Stimulated activated CD8-positive, alpha-beta memory T cell treated with anti-CD3 and anti-CD28 coated beads, Interleukin-15, amount 100 ng/mL, for 24 hours (primary cell): ENCODE measurements around the gene PIP4K2A.
"Not testable (repeated sequence)": the region's sequence is repeated elsewhere in the genome, so short reads cannot be mapped to it uniquely, and the experiment has no call there.

Experiments used
- DNase-seq: peaks from one replicate; pipeline ENCODE4 v3.0.0-alpha.2; 2020; ENCODE audit warnings: low read depth

PIP4K2A gene

DNA sequence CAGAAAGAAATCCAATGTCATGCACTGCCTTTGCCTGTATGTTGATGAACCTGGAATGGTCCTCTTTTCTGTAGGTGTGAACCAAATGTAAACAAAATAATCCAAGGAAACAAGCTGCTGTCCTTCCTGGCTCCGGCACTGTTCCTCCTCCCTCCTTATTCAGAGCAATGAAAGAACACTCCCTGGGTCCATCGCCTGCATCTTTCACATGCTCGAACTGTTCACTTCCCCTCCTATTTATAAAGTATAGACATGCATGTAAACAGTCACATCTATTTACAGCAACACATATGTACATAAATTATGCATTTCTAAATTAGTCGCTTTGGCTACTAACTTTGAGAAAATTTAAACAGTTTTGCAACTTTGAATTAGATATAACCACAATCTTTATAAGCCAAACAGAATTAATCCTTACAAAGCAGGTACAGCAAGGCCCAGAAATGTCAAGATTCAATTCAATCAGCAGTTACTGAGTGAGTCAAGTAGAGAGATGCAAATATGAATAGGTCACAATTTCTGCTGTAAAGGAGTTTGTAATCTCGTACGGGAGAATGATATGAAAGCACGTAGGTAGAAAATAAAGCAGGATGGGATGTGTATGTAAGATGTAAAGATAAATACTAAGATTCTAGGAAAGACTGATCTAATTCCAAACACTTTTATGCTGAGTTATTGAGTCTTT is 162.6 kb downstream of the PIP4K2A start:
- no peak for DNase-seq

DNA sequence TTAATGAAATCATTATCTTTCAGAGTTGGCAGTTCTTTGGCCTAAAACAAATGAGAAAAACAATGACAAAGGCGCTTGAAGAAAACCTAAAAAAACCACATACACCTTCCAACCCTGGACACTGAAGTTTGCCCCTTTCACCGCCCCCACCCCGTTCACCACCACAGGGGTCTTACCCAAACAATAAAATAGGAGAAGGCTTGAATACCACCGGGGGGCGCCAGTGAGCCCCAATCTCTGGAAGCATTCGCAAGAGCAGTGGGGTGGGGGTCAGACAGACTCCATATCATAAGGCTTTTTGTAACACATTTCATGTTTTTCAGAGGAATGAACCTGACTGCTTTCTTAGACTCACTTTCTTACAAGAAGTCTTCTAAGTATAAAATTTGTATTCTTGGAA is 163.6 kb downstream of the PIP4K2A start:
- peak; percentile 53 for DNase-seq

DNA sequence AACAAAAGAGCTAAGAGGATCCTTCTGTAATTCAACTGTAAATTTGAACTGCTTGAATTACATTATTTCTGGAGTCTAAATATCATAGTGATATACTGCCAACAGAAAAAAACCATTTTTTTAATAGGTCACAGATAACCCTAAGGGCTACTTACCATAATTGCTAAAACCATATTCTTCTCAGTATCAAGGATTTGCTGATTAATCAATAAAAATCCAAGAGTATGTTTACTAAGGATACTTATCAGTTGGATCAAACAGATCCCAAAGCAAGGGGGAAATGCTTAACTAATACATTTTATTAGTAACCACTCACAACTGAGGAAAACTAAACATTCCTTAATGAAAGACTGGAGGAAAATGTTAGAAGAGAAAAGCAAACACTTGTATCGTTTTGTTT is 166.0 kb downstream of the PIP4K2A start:
- DNase-seq: no peak

DNA sequence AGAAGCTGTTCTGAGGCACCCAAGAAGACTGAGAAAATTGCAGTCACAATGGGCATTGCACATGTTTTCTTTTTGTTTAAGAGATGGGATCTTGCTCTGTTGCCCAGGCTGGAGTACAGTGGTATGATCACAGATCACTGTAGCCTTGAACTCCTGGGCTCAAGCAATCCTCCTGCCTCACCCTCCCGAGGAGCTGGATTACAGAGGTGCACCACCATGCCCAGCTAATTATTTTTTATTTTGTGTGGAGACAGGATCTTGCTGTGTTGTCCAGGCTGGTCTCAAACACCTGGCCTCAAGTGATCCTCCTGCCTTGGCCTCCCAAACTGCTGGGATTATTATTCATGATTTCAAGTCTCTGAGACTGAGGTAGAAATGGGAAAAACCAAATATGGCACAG is 168.7 kb downstream of the PIP4K2A start:
- no peak for DNase-seq

DNA sequence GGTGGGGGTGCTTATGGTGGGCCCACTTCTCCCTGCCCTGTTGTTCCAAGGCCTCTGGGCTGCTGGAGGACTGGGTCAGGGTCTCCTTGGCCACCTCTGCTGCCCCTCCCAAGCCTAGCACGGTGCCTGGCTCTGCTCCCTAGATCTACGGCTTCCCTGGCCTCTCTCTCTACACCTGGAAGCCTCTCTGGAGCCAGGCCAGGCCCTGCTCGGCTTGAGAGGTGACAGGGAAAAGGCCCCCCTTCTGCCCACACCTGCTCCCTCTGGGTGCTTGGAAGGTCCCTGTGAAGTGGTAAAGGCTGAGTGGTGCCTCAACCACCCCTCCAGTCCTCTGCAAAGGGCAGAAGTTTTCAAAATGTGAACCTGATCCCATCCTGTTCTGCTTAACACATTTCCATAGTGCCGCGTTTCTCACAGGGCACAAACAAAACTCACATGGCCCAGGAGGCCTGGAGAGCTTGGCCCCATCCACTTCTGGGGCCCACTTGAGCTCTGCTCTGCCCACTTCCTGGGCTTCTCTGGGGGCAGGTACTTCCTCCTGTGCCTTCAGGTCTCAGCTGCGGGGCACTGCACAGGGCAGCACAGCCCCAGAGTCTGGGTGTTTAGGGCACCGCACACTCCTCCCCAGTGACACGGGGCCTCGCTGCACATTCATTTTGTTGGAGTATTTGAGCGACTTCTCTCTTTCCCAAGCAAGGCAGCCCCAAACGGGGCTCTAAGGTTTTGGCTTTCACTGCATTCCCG is 169.9 kb downstream of the PIP4K2A start:
- DNase-seq: no peak

DNA sequence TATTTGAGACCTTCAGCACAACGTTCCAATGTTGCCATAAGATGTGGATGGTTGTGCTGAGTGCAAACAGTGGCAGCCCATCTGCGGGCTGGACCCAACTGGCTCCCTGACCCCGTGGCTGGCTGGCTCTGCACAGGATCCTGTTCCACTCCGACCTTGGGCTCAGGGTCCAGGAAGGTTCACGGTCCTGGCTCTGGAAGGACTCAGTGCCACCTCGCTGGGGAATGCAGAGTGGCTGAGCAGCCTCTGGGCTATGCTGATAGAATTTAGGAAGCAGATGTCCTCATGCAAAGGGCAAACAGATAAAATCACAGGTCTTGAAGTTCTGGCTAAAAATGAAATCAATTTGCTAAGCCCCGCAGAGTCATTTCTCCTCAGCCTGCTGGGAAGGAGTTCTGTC is 171.6 kb downstream of the PIP4K2A start:
- DNase-seq: no peak

DNA sequence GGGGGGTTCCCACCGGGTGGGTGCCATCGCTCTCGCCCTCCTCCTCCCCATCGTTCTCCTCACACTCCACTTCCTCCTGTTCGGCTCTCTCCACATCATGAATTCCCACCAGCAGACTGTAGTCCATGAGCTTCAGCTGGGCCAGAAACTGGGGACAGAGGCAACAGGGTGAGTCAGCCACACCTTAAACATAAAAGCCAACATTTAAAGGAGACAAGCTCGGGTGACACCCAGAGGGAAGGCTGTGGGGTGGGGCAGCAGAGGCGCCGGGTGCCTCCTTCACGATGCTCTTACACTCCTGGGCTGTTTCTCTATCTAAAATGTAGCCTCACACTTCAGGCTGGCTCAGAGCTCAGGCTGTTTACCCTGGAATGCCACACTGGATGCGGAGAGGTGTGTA is 172.5 kb downstream of the PIP4K2A start:
- no peak for DNase-seq

DNA sequence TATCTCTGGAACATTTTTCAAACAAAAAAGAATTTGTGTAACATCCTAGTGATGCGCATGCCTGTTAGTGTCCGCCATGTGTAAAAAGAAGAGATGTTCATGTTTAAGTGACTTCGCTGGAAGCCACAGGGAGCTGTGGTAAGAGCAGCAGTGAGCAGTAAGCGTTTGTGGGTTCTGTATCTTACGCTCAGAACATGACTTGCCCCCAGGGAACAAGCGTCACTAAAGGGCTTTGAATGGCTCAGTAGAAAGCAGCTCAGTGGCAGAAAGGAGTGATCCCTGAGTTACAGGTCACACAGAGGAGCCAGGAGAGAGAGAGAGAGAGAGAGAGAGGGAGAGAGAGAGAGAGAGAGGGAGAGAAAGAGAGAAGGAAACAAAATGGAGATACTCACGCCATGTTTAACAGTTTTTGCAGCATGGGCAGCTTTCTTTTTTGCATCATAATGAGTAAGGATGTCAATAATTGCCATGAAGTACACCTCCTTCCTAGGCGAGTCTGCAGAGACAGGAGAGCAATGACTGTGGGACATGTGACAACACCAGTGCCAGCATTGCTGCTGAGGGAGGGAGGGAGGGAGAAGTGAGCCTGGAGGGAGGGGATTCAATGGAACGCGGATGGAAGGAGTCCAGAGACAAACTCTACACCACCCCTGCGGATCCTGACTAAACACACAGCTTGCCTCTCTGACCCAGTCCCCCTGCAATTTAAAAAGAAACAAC is 174.6 kb downstream of the PIP4K2A start:
- DNase-seq: no peak

DNA sequence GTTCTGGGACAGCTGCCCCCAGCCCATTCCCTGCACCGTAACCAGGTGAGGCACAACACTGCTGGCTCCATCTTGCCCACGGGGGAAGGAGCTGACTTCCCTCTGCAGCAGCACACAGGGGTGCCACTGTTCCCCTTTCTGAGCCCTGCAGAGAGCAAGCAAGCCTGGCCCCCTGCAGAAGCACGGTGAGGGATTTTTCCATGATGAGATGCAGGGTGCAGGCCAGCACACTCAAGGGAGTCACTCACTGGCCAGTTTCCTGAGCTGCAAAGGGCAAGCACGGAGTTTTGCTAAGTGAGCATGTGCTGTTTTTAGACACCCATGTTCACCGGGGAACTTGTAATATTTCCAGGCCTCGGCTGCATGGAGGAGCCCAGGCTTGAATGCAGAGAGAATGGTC is 176.6 kb downstream of the PIP4K2A start:
- no peak for DNase-seq

DNA sequence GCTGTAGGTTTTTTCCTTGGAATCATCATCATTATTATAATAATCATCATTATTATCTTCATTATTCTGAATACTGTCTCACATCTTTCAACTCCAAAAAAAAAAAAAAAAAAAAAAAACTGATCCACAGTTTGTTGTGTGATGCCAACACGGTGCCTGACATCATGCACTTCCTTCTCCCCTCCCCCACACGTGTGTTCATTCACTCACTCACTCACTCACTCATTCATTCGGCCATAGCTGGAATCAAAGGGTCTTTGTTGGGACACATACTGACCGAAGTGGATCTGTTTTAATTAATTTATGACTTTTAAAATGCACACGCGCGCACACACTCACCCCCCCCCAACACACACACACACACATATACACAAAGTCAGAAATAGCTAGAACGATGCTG is 177.8 kb downstream of the PIP4K2A start:
- no peak for DNase-seq

DNA sequence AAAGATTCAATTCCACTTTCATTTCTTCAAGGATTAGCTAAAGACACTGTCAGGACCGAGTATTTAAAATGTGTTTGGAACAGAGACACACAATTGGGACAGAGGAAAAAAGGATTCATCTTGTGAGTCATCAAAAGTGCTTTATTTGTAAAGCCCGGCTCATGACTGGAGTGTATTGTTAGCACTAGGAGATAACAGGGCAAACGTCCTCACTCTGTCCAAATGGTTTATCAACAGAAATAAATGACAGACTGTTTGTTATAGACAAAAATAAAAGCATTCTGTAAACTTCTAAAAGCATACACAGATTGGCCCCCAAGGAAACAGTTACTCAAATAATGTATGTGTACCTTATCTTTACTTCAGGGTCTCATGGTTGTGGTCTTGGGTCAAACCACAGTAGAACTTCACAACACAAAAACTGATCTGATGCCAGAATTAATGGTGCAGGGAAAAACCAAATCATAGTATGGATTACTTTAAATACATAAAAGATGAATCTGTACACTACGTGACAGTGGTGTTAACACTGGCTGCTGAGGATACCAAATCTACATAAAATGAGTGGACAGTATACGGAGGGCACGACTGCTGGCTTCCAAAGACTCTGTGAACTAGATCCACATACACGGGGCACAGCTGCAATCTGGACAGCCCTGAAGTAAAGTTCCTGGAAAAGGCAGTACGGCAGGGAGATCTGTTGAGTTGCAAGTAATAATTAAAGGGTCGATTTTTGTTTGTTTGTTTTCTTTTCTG is 179.4 kb downstream of the PIP4K2A start:
- DNase-seq: no peak

DNA sequence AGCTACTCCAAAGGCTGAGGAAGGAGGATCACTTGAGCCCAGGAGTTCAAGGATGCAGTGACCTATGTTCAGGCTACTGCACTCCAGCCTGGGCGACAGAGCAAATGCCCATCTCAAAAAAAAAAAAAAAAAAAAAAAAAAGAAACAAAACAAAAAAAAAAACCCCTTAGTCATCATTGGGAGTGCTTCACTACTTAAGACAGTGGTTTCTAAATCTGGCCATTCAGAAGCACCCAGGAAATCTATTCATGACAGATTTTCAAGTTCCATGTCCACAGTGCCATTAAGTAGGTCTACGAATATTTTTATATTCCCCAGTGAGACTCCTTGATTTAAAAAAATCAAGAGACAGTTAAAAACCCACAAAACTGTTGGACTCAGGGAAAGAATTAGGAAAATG is 182.9 kb downstream of the PIP4K2A start:
- no peak for DNase-seq

DNA sequence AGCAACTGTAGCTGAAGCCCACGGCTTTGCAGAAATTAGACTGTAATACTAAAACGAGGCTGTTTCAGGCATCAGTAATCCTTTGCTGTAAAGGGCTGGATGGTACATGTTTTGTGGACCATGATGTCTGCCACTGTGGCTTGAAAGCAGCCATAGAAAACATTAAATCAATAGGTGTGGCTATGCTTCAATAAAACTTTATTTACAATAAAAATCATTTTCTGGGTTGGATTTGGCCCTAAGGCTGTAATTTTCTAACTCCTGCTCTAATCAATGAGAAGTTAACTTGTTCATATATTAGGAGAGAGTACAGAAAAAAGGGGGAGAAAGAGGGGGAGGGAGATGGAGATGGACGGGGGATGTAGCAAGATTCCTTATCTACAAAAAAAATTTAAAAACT is 183.4 kb downstream of the PIP4K2A start:
- no peak for DNase-seq

DNA sequence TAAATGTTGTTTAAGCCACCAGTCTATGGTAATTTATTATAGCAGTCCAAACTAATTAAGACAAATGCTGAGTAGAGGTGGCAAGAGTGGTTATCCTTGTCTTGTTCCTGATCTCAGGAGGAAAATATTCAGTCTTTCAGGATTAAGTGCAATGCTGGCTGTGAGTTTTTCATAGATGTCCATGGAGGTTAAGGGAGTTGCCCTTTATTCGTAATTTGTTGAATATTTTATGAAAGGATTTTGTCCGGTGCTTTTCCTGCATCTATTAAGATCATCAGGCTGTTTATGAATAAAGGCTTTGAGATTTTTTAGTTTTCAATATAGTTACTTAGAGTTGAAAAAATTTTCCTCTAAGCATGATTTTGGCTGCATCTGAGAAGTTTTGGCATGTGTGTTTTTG is 186.9 kb downstream of the PIP4K2A start:
- no peak for DNase-seq

DNA sequence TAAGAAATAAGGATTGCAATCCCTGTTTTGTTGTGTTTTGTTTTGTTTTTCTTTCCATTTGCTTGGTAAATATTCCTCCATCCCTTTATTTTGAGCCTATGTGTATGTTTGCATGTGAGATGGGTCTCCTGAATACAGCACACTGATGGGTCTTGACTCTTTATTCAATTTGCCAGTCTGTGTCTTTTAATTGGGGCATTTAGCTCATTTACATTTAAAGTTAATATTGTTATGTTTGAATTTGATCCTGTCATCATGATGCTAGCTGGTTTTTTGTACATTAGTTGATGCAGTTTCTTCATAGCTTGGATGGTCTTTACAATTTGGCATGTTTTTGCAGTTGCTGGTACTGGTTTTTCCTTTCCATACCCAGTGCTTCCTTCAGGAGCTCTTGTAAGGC is 190.0 kb downstream of the PIP4K2A start:
- not testable (repeated sequence) for DNase-seq

DNA sequence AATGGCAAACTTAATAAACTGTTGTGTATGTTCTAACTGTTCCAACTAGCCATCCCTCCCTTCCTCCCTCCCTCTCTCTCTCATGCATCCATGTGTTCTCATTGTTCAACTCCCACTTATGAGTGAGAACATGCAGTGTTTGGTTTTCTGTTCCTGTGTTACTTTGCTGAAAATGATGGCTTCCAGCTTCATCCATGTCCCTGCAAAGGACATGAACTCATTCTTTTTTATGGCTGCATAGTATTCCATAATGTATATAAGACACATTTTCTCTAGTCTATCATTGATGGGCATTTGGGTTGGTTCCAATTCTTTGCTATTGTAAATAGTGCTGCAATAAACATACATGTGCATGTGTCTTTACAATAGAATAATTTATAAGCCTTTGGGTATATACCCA is 193.7 kb downstream of the PIP4K2A start:
- DNase-seq: not testable (repeated sequence)

DNA sequence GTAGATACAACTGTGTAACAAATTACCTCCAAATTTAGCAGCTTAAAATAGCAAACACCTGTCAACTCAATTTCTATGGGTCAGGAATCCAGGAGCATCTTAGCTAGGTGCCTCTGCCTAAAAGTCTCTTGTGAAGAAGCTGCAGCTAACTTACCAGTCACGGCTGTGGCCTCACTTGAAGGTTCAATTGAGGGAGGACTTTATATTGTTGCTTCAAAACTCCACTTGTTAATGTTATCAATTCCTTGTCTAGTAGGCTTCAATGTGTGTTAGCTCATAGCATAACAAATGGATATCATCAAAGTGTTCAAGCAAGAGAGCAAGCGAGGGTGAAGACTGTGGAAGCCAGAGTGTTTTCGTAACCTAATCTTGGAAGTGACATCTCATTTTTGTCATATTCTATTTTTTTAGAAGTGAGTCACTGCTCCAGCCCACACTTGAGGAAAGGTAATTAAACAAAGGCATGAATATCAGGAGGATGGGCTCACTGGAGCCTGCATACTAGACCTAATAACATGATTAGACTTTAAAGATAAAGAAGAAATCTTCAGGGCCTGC is 196.1 kb downstream of the PIP4K2A start:
- no peak for DNase-seq

DNA sequence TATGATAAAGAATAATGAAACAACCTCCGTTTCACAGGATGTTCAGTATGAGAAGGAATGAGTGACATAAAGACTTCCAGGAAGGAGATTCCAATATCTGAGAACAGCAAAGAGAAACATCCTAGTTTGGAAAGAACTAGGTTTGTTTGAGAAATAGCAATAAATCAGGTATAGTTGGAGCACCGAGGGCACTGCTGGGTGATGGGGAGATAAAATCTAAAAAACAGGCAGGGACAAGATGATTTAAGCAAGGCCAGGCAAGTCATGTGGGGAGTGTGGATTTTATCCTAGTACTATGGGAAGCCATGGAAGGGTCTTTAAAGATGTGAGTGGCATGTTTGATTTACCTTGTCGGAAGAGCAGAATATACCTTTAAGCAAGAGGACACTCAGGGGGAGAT is 199.4 kb downstream of the PIP4K2A start:
- no peak for DNase-seq

DNA sequence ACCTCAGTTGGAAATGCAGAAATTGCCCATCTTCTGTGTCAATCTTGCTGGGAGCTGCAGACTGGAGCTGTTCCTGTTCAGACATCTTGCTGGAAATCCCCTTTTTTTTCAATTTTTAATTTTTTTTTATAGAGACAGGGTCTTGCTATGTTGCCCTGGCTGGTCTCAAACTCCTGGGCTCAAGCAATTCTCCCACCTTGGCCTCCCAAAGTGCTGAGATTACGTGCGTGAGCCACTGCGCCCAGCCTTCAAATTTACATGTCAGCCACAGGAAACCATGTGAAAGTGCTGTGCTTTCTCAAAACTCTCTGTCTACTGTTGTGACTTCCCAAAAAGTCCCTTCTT is 200.0 kb downstream of the PIP4K2A start:
- not testable (repeated sequence) for DNase-seq

DNA sequence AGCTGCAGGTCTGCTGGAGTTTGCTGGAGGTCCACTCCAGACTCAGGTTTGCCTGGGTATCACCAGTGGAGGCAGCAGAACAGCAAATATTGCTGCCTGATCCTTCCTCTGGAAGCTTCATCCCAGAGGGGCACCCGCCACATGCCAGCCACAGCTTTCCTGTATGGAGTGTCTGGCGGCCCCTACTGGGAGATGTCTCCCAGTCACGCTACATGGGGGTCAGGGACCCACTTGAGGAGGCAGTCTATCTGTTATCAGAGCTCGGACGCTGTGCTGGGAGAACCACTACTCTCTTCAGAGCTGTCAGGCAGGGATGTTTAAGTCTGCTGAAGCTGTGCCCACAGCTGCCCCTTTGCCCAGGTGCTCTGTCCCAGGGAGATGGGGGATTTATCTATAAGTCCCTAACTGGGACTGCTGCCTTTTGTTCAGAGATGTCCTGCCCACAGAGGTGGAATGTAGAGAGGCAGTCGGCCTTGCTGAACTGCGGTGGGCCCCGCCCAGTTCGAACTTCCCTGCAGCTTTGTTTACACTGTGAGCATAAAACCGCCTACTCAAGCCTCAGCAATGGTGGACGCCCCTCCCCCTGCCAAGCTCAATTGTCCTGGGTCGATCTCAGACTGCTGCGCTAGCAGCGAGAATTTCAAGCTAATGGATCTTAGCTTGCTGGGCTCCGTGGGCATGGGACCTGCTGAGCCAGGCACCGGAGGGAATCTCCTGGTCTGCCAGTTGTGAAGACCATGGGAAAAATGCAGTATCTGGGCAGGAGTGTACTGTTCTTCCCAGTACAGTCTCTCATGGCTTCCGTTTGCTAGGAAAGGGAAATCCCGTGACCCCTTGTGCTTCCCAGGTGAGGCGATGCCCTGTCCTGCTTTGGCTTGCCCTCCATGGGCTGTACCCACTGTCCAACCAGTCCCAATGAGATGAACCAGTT is 200.6 kb downstream of the PIP4K2A start:
- DNase-seq: not testable (repeated sequence)

DNA sequence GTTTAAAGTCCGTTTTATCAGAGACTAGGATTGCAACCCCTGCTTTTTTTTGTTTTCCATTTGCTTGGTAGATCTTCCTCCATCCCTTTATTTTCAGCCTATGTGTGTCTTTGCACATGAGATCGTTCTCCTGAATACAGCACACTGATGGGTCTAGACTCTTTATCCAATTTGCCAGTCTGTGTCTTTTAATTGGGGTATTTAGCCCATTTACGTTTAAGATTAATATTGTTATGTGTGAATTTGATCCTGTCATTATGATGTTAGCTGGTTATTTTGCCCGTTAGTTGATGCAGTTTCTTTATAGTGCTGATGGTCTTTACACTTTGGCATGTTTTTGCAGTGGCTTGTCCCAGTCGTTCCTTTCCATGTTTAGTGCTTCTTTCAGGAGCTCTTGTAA is 202.4 kb downstream of the PIP4K2A start:
- not testable (repeated sequence) for DNase-seq
